Caco-2 (cell line): ENCODE measurements around the gene THAP4. TPM values are rescaled to one million over a fixed set of nuclear protein-coding genes. Genes with fewer than 3 reads are reported as not detected.

Experiments
- BruUV-seq: library from RNA; stranded (reverse); fragments of 400-500 nt; replicated peaks from 2 replicates; lab custom pipeline; 2021; lab: Mats Ljungman, UMichigan
- CTCF ChIA-PET: fragments of 300-600 bp; sonication (Branson Sonifier 250); formaldehyde crosslinking; loops from one replicate; lab custom pipeline; 2022; ENCODE audit warnings: antibody characterized with exemption; lab: Charles Lee
- POLR2A ChIA-PET: fragments of 300-600 bp; sonication (Branson Sonifier 250); formaldehyde crosslinking; loops from one replicate; lab custom pipeline; 2022; ENCODE audit warnings: antibody characterized with exemption; lab: Charles Lee
- DNase-seq, 2 experiments: peaks; one replicate each; pipeline versions ENCODE4 v3.0.0 to v3.0.0-alpha.2; 2020 to 2022
- H3K27me3 ChIP-seq: replicated peaks from 2 replicates; pipeline ENCODE4 v1.6.0; 2011; ENCODE audit warnings: low read length; ENCODE audit not compliant: control insufficient read depth, insufficient read depth
- H3K36me3 ChIP-seq: 2 replicates; pipeline ENCODE4 v1.5.1; 2011; ENCODE audit warnings: low read length; ENCODE audit not compliant: control insufficient read depth, insufficient read depth
- H3K4me1 ChIP-seq: fragments of 250-450 bp; sonication (Bioruptor Pico); 2 replicates; pipeline ENCODE4 v1.5.1; 2020; ENCODE audit warnings: mild to moderate bottlenecking
- H3K4me3 ChIP-seq: 2 replicates; pipeline ENCODE4 v1.5.1; 2011; ENCODE audit warnings: low read depth, mild to moderate bottlenecking, control low read depth, low read length
- H3K9me3 ChIP-seq: fragments of 250-450 bp; sonication (Bioruptor Pico); 2 replicates; pipeline ENCODE4 v1.5.1; 2020; ENCODE audit warnings: mild to moderate bottlenecking, moderate library complexity
- H3K27ac Mint-ChIP-seq: one replicate; pipeline ENCODE4 v1.8.0; 2022; ENCODE audit warnings: mixed read lengths; ENCODE audit not compliant: unreplicated experiment
- H3K27me3 Mint-ChIP-seq: one replicate; pipeline ENCODE4 v1.8.0; 2022; ENCODE audit warnings: mixed read lengths; ENCODE audit not compliant: insufficient read depth, unreplicated experiment
- H3K36me3 Mint-ChIP-seq: one replicate; pipeline ENCODE4 v1.8.0; 2022; ENCODE audit warnings: mild to moderate bottlenecking, mixed read lengths; ENCODE audit not compliant: insufficient read depth, unreplicated experiment
- H3K4me1 Mint-ChIP-seq: one replicate; pipeline ENCODE4 v1.8.0; 2022; ENCODE audit warnings: low read depth, mixed read lengths; ENCODE audit not compliant: unreplicated experiment
- H3K4me3 Mint-ChIP-seq: one replicate; pipeline ENCODE4 v1.8.0; 2022; ENCODE audit warnings: mild to moderate bottlenecking, moderate library complexity, mixed read lengths; ENCODE audit not compliant: unreplicated experiment
- H3K9me3 Mint-ChIP-seq: one replicate; pipeline ENCODE4 v1.8.0; 2022; ENCODE audit warnings: mixed read lengths; ENCODE audit not compliant: unreplicated experiment
- CTCF ChIP-seq, 2 experiments: fragments of 200-600 bp in 1 of 2; IDR thresholded peaks; 1 replicate in 1 of 2; 2 replicates in 1 of 2; pipeline versions ENCODE4 v1.5.1 to v1.8.0; 2011 to 2022; ENCODE audit warnings: antibody characterized with exemption in 1 of 2, control low read depth in 1 of 2, inconsistent platforms in 1 of 2, low read depth in 1 of 2, low read length in 1 of 2, mild to moderate bottlenecking in 1 of 2, moderate library complexity in 1 of 2; ENCODE audit not compliant: insufficient read depth in 1 of 2, severe bottlenecking in 1 of 2, unreplicated experiment in 1 of 2
- intact Hi-C: fragments of 100-400 bp; cut with micrococcal nuclease; formaldehyde crosslinking; loops from one replicate; pipeline ENCODE4 v1.10.0; 2022; ENCODE audit not compliant: unreplicated experiment
- total RNA-seq: library from RNA; stranded (reverse); gene quantifications from 2 replicates; pipeline ENCODE4 v1.2.3, GENCODE V29; 2022

Gene THAP4
- total RNA-seq, 1 experiment from 2014 or later = 37.2 TPM

- no TSS peak for BruUV-seq
- no peaks in the 10 kb centered on the region for H3K36me3 Mint-ChIP-seq
- no peaks in the 10 kb centered on the region for H3K4me1 ChIP-seq
- H3K4me3 ChIP-seq = no peak overlapping the region
- H3K9me3 ChIP-seq = no peaks in the 10 kb centered on the region
- DNase-seq = no peak
- no peak for TF ChIP-seq CTCF (IDR thresholded peaks at IDR 0.05; ENCODE audit: insufficient read depth in 1 of 2, low read depth in 1 of 2, low read length in 1 of 2, severe bottlenecking in 1 of 2, unreplicated experiment in 1 of 2)
- intact Hi-C loops = no loop called here
- H3K4me1 Mint-ChIP-seq = no peaks in the 10 kb centered on the region
- no peak overlapping the region for H3K27ac Mint-ChIP-seq
- no peak overlapping the region for H3K4me3 Mint-ChIP-seq
- H3K36me3 ChIP-seq = no peaks in the 10 kb centered on the region
- no peaks in the 10 kb centered on the region for H3K9me3 Mint-ChIP-seq
- H3K27me3 ChIP-seq = no peaks in the 10 kb centered on the region
- CTCF ChIA-PET = no interaction called here
- POLR2A ChIA-PET = no interaction called here
- H3K27me3 Mint-ChIP-seq = no peaks in the 10 kb centered on the region
Observed at GRCh38 chr2:241561832-241562231, 75.1 kb downstream of the THAP4 start.

- Mint-ChIP-seq H3K9me3 (no peaks in the 10 kb centered on the region), H3K4me1 (no peaks in the 10 kb centered on the region), H3K27me3 (no peaks in the 10 kb centered on the region), H3K4me3 (peak overlapping the region; percentile 69), H3K36me3 (no peaks in the 10 kb centered on the region), H3K27ac (no peak overlapping the region)
- no TSS peak for BruUV-seq
- ChIA-PET POLR2A (no interaction called here), CTCF (no interaction called here)
- intact Hi-C loops = no loop called here
- Histone ChIP-seq H3K9me3 (no peaks in the 10 kb centered on the region), H3K4me3 (no peak overlapping the region), H3K36me3 (no peaks in the 10 kb centered on the region), H3K4me1 (no peaks in the 10 kb centered on the region), H3K27me3 (no peaks in the 10 kb centered on the region)
- TF ChIP-seq CTCF (IDR thresholded peaks at IDR 0.05; ENCODE audit: insufficient read depth in 1 of 2, low read depth in 1 of 2, low read length in 1 of 2, severe bottlenecking in 1 of 2, unreplicated experiment in 1 of 2) = no peak
- DNase-seq = no peak
Observed at GRCh38 chr2:241560883-241561474, 76.0 kb downstream of the THAP4 start.

GRCh38 chr2:241560162-241560882 lies 76.6 kb downstream of the THAP4 start:
- Histone ChIP-seq H3K4me1 (no peaks in the 10 kb centered on the region), H3K36me3 (no peaks in the 10 kb centered on the region), H3K9me3 (no peaks in the 10 kb centered on the region), H3K4me3 (no peak overlapping the region), H3K27me3 (no peaks in the 10 kb centered on the region)
- ChIA-PET POLR2A (no interaction called here), CTCF (no interaction called here)
- Mint-ChIP-seq H3K27me3 (no peaks in the 10 kb centered on the region), H3K4me1 (no peaks in the 10 kb centered on the region), H3K9me3 (no peaks in the 10 kb centered on the region), H3K4me3 (peak overlapping the region; percentile 69), H3K36me3 (no peaks in the 10 kb centered on the region), H3K27ac (no peak overlapping the region)
- intact Hi-C loops = no loop called here
- BruUV-seq = TSS peak; percentile 60
- no peak for DNase-seq
- no peak for TF ChIP-seq CTCF (IDR thresholded peaks at IDR 0.05; ENCODE audit: insufficient read depth in 1 of 2, low read depth in 1 of 2, low read length in 1 of 2, severe bottlenecking in 1 of 2, unreplicated experiment in 1 of 2)
